GM13976 (cell line): Measurements from ENCODE around the gene ASB2.

Source experiments
- DNase-seq: peaks from one replicate; pipeline ENCODE4 v3.0.0; 2012; ENCODE audit warnings: low spot score
- CTCF ChIP-seq: IDR thresholded peaks from 2 replicates; pipeline ENCODE4 v1.5.1; 2012; ENCODE audit warnings: borderline replicate concordance, mild to moderate bottlenecking; ENCODE audit not compliant: insufficient read depth; ENCODE audit errors: extremely low read depth, missing control alignments, control extremely low read depth
- in situ Hi-C: fragments of 300-500 bp; cut with MboI; formaldehyde crosslinking; loops from one replicate; pipeline ENCODE4 v1.12.0; 2022; ENCODE audit warnings: low sequenced_read_pairs, mixed read lengths, inconsistent platforms; ENCODE audit not compliant: unreplicated experiment

The ASB2 gene

GRCh38 chr14:94021001-94021400 is 44.6 kb upstream of the ASB2 start:
- DNase-seq: no peak
- in situ Hi-C loops: no loop called here
- no peak for TF ChIP-seq CTCF

- in situ Hi-C loops: no loop called here
- TF ChIP-seq CTCF: no peak
- DNase-seq: no peak
Observed at GRCh38 chr14:94020267-94020666, 43.9 kb upstream of the ASB2 start.

- DNase-seq: no peak
- in situ Hi-C loops: no loop called here
- no peak for TF ChIP-seq CTCF
Observed at GRCh38 chr14:94019329-94019728, 43.0 kb upstream of the ASB2 start.

- no peak for DNase-seq
- in situ Hi-C loops: no loop called here
- TF ChIP-seq CTCF: no peak
Observed at GRCh38 chr14:94018308-94018707, 41.9 kb upstream of the ASB2 start.

GRCh38 chr14:94016446-94016976 is 40.1 kb upstream of the ASB2 start:
- in situ Hi-C loops: no loop called here
- no peak for DNase-seq
- TF ChIP-seq CTCF: no peak

- in situ Hi-C loops: no loop called here
- no peak for TF ChIP-seq CTCF
- no peak for DNase-seq
Observed at GRCh38 chr14:94015223-94015622, 38.9 kb upstream of the ASB2 start.

GRCh38 chr14:94014382-94014781 is 38.0 kb upstream of the ASB2 start:
- TF ChIP-seq CTCF: no peak
- no peak for DNase-seq
- in situ Hi-C loops: no loop called here
